Calu3 (cell line): Measurements from ENCODE around the gene NEB. TPM values are rescaled to one million over a fixed set of nuclear protein-coding genes. Genes with fewer than 3 reads are reported as not detected.

Source experiments
- BruUV-seq: library from RNA; stranded (reverse); fragments of 400-500 nt; replicated peaks from 2 replicates; lab custom pipeline; 2021; lab: Mats Ljungman, UMichigan
- CTCF ChIA-PET: fragments of 300-600 bp; sonication (Branson Sonifier 250); formaldehyde crosslinking; loops from one replicate; lab custom pipeline; 2022; ENCODE audit warnings: antibody characterized with exemption; lab: Charles Lee
- DNase-seq: peaks from one replicate; pipeline ENCODE4 v3.0.0; 2022
- H3K27ac Mint-ChIP-seq: one replicate; pipeline ENCODE4 v1.8.0; 2022; ENCODE audit warnings: mixed read lengths; ENCODE audit not compliant: unreplicated experiment
- H3K27me3 Mint-ChIP-seq: one replicate; pipeline ENCODE4 v1.8.0; 2022; ENCODE audit warnings: mixed read lengths; ENCODE audit not compliant: unreplicated experiment
- H3K36me3 Mint-ChIP-seq: one replicate; pipeline ENCODE4 v1.8.0; 2022; ENCODE audit warnings: mild to moderate bottlenecking, moderate library complexity, mixed read lengths; ENCODE audit not compliant: insufficient read depth, unreplicated experiment
- H3K4me1 Mint-ChIP-seq: one replicate; pipeline ENCODE4 v1.8.0; 2022; ENCODE audit warnings: mild to moderate bottlenecking, low read depth, mixed read lengths; ENCODE audit not compliant: unreplicated experiment
- H3K4me3 Mint-ChIP-seq: one replicate; pipeline ENCODE4 v1.8.0; 2022; ENCODE audit warnings: mild to moderate bottlenecking, low read depth, moderate library complexity, mixed read lengths; ENCODE audit not compliant: unreplicated experiment
- H3K9me3 Mint-ChIP-seq: one replicate; pipeline ENCODE4 v1.8.0; 2022; ENCODE audit warnings: low read depth, mixed read lengths; ENCODE audit not compliant: unreplicated experiment
- CTCF ChIP-seq: fragments of 200-600 bp; IDR thresholded peaks from one replicate; pipeline ENCODE4 v1.8.0; 2022; ENCODE audit warnings: antibody characterized with exemption; ENCODE audit not compliant: unreplicated experiment
- intact Hi-C: fragments of 100-400 bp; cut with micrococcal nuclease; formaldehyde crosslinking; loops from one replicate; pipeline ENCODE4 v1.10.0; 2022; ENCODE audit not compliant: unreplicated experiment
- total RNA-seq: library from RNA; stranded (reverse); gene quantifications from 2 replicates; pipeline ENCODE4 v1.2.3, GENCODE V29; 2022

NEB gene
- total RNA-seq, 1 experiment from 2014 or later, result 27.5 TPM

GRCh38 chr2:151575338-151575737, 158.9 kb downstream of the NEB start:
- DNase-seq, result no peak
- Mint-ChIP-seq H3K27ac (no peak overlapping the region), H3K27me3 (no peaks in the 10 kb centered on the region), H3K9me3 (no peaks in the 10 kb centered on the region), H3K36me3 (no peaks in the 10 kb centered on the region), H3K4me1 (no peaks in the 10 kb centered on the region), H3K4me3 (no peak overlapping the region)
- no TSS peak for BruUV-seq
- CTCF ChIA-PET, result no interaction called here
- no peak for TF ChIP-seq CTCF
- intact Hi-C loops, result no loop called here

- BruUV-seq, result no TSS peak
- Mint-ChIP-seq H3K27me3 (no peaks in the 10 kb centered on the region), H3K27ac (no peak overlapping the region), H3K36me3 (no peaks in the 10 kb centered on the region), H3K4me1 (no peaks in the 10 kb centered on the region), H3K4me3 (no peak overlapping the region), H3K9me3 (no peaks in the 10 kb centered on the region)
- TF ChIP-seq CTCF, result no peak
- intact Hi-C loops, result no loop called here
- CTCF ChIA-PET, result no interaction called here
- no peak for DNase-seq
Measured at GRCh38 chr2:151570191-151570590, 164.1 kb downstream of the NEB start.

GRCh38 chr2:151569167-151569566, 165.1 kb downstream of the NEB start:
- no peaks in the 10 kb centered on the region for H3K27me3 Mint-ChIP-seq
- H3K4me1 Mint-ChIP-seq, result no peaks in the 10 kb centered on the region
- BruUV-seq, result no TSS peak
- TF ChIP-seq CTCF, result no peak
- H3K4me3 Mint-ChIP-seq, result no peak overlapping the region
- CTCF ChIA-PET, result no interaction called here
- intact Hi-C loops, result no loop called here
- no peaks in the 10 kb centered on the region for H3K36me3 Mint-ChIP-seq
- H3K27ac Mint-ChIP-seq, result no peak overlapping the region
- H3K9me3 Mint-ChIP-seq, result no peaks in the 10 kb centered on the region
- no peak for DNase-seq

- no peaks in the 10 kb centered on the region for H3K36me3 Mint-ChIP-seq
- BruUV-seq, result no TSS peak
- intact Hi-C loops, result no loop called here
Measured at GRCh38 chr2:151568501-151568900, 165.8 kb downstream of the NEB start.

More at GRCh38 chr2:151568501-151568900, 165.8 kb downstream of the NEB start:
- H3K4me3 Mint-ChIP-seq, result no peak overlapping the region
- CTCF ChIA-PET, result no interaction called here
- DNase-seq, result no peak
- H3K4me1 Mint-ChIP-seq, result no peaks in the 10 kb centered on the region
- no peaks in the 10 kb centered on the region for H3K9me3 Mint-ChIP-seq
- no peak overlapping the region for H3K27ac Mint-ChIP-seq
- no peaks in the 10 kb centered on the region for H3K27me3 Mint-ChIP-seq
- no peak for TF ChIP-seq CTCF
